Measurements from ENCODE around the gene PPP1CB. TPM values are rescaled to one million over a fixed set of nuclear protein-coding genes. Genes with fewer than 3 reads are reported as not detected.
A peak's percentile ranks its signal among the peaks of the same experiment; 100 is the strongest.

Gene PPP1CB
- 250 and 269 TPM in 2 replicates for total RNA-seq
- 157 and 161 TPM in 2 replicates for polyA plus RNA-seq

DNA sequence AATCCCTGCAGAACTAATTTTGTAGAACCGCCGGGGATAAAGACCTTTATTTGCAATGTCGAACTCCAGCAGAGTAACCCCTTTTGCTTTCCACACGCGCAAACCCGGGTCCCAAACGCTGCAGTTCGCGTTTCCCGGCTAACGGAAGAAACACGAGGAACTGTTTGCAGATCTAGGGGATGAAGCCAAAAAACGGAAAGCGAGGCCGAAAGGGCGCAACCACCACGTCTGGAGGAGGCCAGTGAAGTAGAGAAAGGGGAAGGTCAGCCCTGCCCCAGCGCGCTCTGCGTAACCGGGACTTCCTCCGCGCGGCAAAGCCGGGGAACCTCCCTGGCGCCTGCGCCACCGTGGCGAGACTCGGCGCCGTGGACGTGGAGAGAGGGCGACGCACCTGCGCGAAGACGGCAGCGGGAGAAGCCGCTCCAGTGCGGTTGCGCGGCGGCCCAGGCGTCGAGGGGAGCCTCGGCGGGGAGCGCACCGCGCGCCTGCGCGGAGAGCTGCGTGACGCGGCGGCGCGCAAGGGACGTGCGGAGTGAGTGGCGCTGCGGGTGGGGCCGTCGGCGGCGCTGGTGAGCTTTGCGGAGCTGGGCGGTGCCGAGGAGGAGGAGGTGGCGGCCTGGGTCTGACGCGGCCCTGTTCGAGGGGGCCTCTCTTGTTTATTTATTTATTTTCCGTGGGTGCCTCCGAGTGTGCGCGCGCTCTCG is at the start of gene PPP1CB:
Gene PPP1CB (plus strand): TSS at position 579 of the 704 bp plus-strand sequence. CDS start 295 bp downstream, outside the sequence.
- H3K4me3 ChIP-seq: peak within 1 kb of the TSS; percentile 96
- no peaks in the 10 kb centered on the region for H3K36me3 ChIP-seq (replicated peaks; ENCODE audit: insufficient read depth, low read depth)
- H3K9me2 ChIP-seq (replicated peaks; ENCODE audit: insufficient read depth): no peaks in the 10 kb centered on the region
- H3K4me2 ChIP-seq: peak within 1 kb of the TSS; percentile 86
- peaks cover 30% of the 10 kb centered on the region for H4K20me1 ChIP-seq (ENCODE audit: insufficient read depth, poor library complexity, severe bottlenecking)
- 1% methylated on average over 64 of the region's 81 CpGs for WGBS (ENCODE audit: low lambda C conversion rate, missing lambda C conversion rate)
- no peaks in the 10 kb centered on the region for H3K27me3 ChIP-seq
- peaks cover 44% of the 10 kb centered on the region for H3K79me2 ChIP-seq
- H2AFZ ChIP-seq: peak within 1 kb of the TSS; percentile 36
- TF ChIP-seq, protein P1, sequence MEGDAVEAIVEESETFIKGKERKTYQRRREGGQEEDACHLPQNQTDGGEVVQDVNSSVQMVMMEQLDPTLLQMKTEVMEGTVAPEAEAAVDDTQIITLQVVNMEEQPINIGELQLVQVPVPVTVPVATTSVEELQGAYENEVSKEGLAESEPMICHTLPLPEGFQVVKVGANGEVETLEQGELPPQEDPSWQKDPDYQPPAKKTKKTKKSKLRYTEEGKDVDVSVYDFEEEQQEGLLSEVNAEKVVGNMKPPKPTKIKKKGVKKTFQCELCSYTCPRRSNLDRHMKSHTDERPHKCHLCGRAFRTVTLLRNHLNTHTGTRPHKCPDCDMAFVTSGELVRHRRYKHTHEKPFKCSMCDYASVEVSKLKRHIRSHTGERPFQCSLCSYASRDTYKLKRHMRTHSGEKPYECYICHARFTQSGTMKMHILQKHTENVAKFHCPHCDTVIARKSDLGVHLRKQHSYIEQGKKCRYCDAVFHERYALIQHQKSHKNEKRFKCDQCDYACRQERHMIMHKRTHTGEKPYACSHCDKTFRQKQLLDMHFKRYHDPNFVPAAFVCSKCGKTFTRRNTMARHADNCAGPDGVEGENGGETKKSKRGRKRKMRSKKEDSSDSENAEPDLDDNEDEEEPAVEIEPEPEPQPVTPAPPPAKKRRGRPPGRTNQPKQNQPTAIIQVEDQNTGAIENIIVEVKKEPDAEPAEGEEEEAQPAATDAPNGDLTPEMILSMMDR (IDR thresholded peaks at IDR 0.05; ENCODE audit: poor library complexity): peak; percentile 10
- TF ChIP-seq EZH2 (IDR thresholded peaks at IDR 0.05; ENCODE audit: borderline replicate concordance): no peak
- DNase-seq (ENCODE audit: low spot score): peak; percentile 99
- peaks cover 30% of the 10 kb centered on the region for H3K4me1 ChIP-seq (ENCODE audit: insufficient read depth)
- peak within 1 kb of the TSS; percentile 100 for H3K27ac ChIP-seq
- no peaks in the 10 kb centered on the region for H3K9me3 ChIP-seq (ENCODE audit: low read depth)

GRCh38 chr2:28702415-28702861 is 49.2 kb upstream of the PPP1CB start:
- Histone ChIP-seq H3K4me3 (no peak overlapping the region), H3K4me2 (no peak overlapping the region), H3K27ac (no peak overlapping the region), H3K79me2 (no peaks in the 10 kb centered on the region), H3K9me2 (replicated peaks; ENCODE audit: insufficient read depth) (no peaks in the 10 kb centered on the region), H3K27me3 (no peaks in the 10 kb centered on the region), H2AFZ (no peak overlapping the region), H3K9me3 (ENCODE audit: low read depth) (no peaks in the 10 kb centered on the region), H3K4me1 (ENCODE audit: insufficient read depth) (no peaks in the 10 kb centered on the region), H4K20me1 (ENCODE audit: insufficient read depth, poor library complexity, severe bottlenecking) (no peaks in the 10 kb centered on the region), H3K36me3 (replicated peaks; ENCODE audit: insufficient read depth, low read depth) (no peaks in the 10 kb centered on the region)
- no peak for DNase-seq (ENCODE audit: low spot score)
- WGBS (ENCODE audit: low lambda C conversion rate, missing lambda C conversion rate): 76% methylated on average over 3 of the region's 3 CpGs
- TF ChIP-seq, protein P1 (IDR thresholded peaks at IDR 0.05; ENCODE audit: poor library complexity): no peak
- TF ChIP-seq EZH2 (IDR thresholded peaks at IDR 0.05; ENCODE audit: borderline replicate concordance) (no peak), EZH2phosphoT487 (IDR thresholded peaks at IDR 0.05; ENCODE audit: low read depth, severe bottlenecking, unreplicated experiment) (no peak)

GRCh38 chr2:28702878-28703277 is 48.8 kb upstream of the PPP1CB start:
- Histone ChIP-seq H3K4me1 (ENCODE audit: insufficient read depth) (no peaks in the 10 kb centered on the region), H3K36me3 (replicated peaks; ENCODE audit: insufficient read depth, low read depth) (no peaks in the 10 kb centered on the region), H3K27ac (no peak overlapping the region), H3K4me3 (no peak overlapping the region), H2AFZ (no peak overlapping the region), H3K79me2 (no peaks in the 10 kb centered on the region), H3K4me2 (no peak overlapping the region), H3K9me3 (ENCODE audit: low read depth) (no peaks in the 10 kb centered on the region), H4K20me1 (ENCODE audit: insufficient read depth, poor library complexity, severe bottlenecking) (no peaks in the 10 kb centered on the region), H3K27me3 (no peaks in the 10 kb centered on the region), H3K9me2 (replicated peaks; ENCODE audit: insufficient read depth) (no peaks in the 10 kb centered on the region)
- no peak for TF ChIP-seq EZH2phosphoT487 (IDR thresholded peaks at IDR 0.05; ENCODE audit: low read depth, severe bottlenecking, unreplicated experiment)
- TF ChIP-seq EZH2 (IDR thresholded peaks at IDR 0.05; ENCODE audit: borderline replicate concordance): no peak
- TF ChIP-seq, protein P1 (IDR thresholded peaks at IDR 0.05; ENCODE audit: poor library complexity): no peak
- DNase-seq (ENCODE audit: low spot score): no peak
- 98% methylated on average over 8 of the region's 8 CpGs for WGBS (ENCODE audit: low lambda C conversion rate, missing lambda C conversion rate)

Measured in hepatocyte (in vitro differentiated cells).